Measurements from ENCODE around the gene RHOT2. TPM values are rescaled to one million over a fixed set of nuclear protein-coding genes. Genes with fewer than 3 reads are reported as not detected.

The RHOT2 gene
- total RNA-seq, 4 donors from 2014 or later, result 110 to 416 (median 239) TPM

- DNase-seq, result no peak
Observed at GRCh38 chr16:643050-643368, 24.9 kb upstream of the RHOT2 start.

DNA sequence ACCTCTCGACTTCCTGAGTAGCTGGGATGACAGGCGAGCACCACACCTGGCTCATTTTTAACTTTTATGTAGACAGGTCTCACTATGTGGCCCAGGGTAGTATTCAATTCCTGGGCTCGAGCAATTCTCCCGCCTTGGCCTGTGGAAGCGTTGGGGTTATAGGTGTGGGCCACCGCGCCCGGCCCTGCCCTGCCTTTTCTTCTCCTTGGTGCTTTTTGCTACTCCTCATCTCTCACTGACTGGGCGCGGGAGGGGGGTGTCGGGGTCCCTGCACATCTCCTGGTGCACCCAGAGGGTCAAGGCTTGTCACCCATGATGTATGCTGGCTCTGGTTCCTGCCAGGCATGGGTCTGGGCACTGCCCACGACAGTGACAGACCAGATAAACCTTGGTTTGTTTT, 23.4 kb upstream of the RHOT2 start:
- Histone ChIP-seq H3K9me3 (no peaks in the 10 kb centered on the region), H3K4me3 (no peak overlapping the region), H3K36me3 (no peaks in the 10 kb centered on the region), H3K27ac (peak overlapping the region in 3 of 4 donors; percentile 90 to 98 (median 95)), H3K4me1 (peaks cover 0 to 48% (median 18%) of the 10 kb centered on the region in 4 donors), H3K27me3 (no peaks in the 10 kb centered on the region)
- DNase-seq, result no peak
- TF ChIP-seq CTCF (IDR thresholded peaks at IDR 0.05), result no peak
- no peak for TF ChIP-seq POLR2A (IDR thresholded peaks at IDR 0.05)

More at GRCh38 chr16:643050-643368, 24.9 kb upstream of the RHOT2 start:
- Histone ChIP-seq H3K27me3 (no peaks in the 10 kb centered on the region), H3K27ac (peak overlapping the region; percentile 90 to 99 (median 92)), H3K36me3 (no peaks in the 10 kb centered on the region), H3K4me1 (peaks cover 0 to 42% (median 12%) of the 10 kb centered on the region in 4 donors), H3K4me3 (peak overlapping the region; percentile 70 to 98 (median 82)), H3K9me3 (no peaks in the 10 kb centered on the region)
- TF ChIP-seq CTCF (IDR thresholded peaks at IDR 0.05) (no peak), POLR2A (IDR thresholded peaks at IDR 0.05) (no peak)

- TF ChIP-seq POLR2A (IDR thresholded peaks at IDR 0.05), result peak; percentile 56 to 83
- no peak for TF ChIP-seq CTCF (IDR thresholded peaks at IDR 0.05)
- Histone ChIP-seq H3K9me3 (no peaks in the 10 kb centered on the region), H3K4me3 (peak overlapping the region in 2 of 4 donors; percentile 65 to 80), H3K27ac (peak overlapping the region in 3 of 4 donors; percentile 90 to 98 (median 95)), H3K4me1 (peaks cover 0 to 62% (median 21%) of the 10 kb centered on the region in 4 donors), H3K27me3 (no peaks in the 10 kb centered on the region), H3K36me3 (no peaks in the 10 kb centered on the region)
- peak in 2 of 3 donors; percentile 89 to 90 for DNase-seq
Observed at GRCh38 chr16:645852-646678, 21.9 kb upstream of the RHOT2 start.

- Histone ChIP-seq H3K27ac (peak overlapping the region in 3 of 4 donors; percentile 90 to 98 (median 95)), H3K27me3 (no peaks in the 10 kb centered on the region), H3K4me1 (peaks cover 0 to 64% (median 20%) of the 10 kb centered on the region in 4 donors), H3K9me3 (no peaks in the 10 kb centered on the region), H3K4me3 (peak overlapping the region in 2 of 4 donors; percentile 65 to 80), H3K36me3 (no peaks in the 10 kb centered on the region)
- TF ChIP-seq CTCF (IDR thresholded peaks at IDR 0.05), result no peak
- TF ChIP-seq POLR2A (IDR thresholded peaks at IDR 0.05), result no peak
- no peak for DNase-seq
Observed at GRCh38 chr16:646679-647172, 21.2 kb upstream of the RHOT2 start.

- H3K9me3 ChIP-seq, result no peaks in the 10 kb centered on the region
- peak overlapping the region; percentile 90 to 98 (median 95) for H3K27ac ChIP-seq
- no peaks in the 10 kb centered on the region for H3K27me3 ChIP-seq
- TF ChIP-seq POLR2A (IDR thresholded peaks at IDR 0.05), result peak in 1 of 2 donors; percentile 36
- no peak for TF ChIP-seq CTCF (IDR thresholded peaks at IDR 0.05)
- H3K4me1 ChIP-seq, result peaks cover 0 to 64% (median 20%) of the 10 kb centered on the region in 4 donors
- H3K4me3 ChIP-seq, result peak overlapping the region in 2 of 4 donors; percentile 65 to 80
- peak in 1 of 3 donors; percentile 69 for DNase-seq
- no peaks in the 10 kb centered on the region for H3K36me3 ChIP-seq
Observed at GRCh38 chr16:647173-647902, 20.6 kb upstream of the RHOT2 start.

Data from Peyer's patch (tissue), 4 donors.